Measurements from ENCODE around the gene AK3. TPM values are rescaled to one million over a fixed set of nuclear protein-coding genes. Genes with fewer than 3 reads are reported as not detected.
A peak's percentile ranks its signal among the peaks of the same experiment; 100 is the strongest.

AK3 gene
- polyA plus RNA-seq, 3 donors, result 3.7 to 14.5 (median 13.8) TPM

- H3K27ac Mint-ChIP-seq, result no peak overlapping the region
- WGBS (ENCODE audit: insufficient coverage), result 100% methylated on average over 2 of the region's 4 CpGs
Measured at GRCh38 chr9:4706971-4707622, 33.9 kb downstream of the AK3 start.

GRCh38 chr9:4706021-4706420 is 35.0 kb downstream of the AK3 start:
- Mint-ChIP-seq H3K36me3 (peaks cover 38 to 48% of the 10 kb centered on the region in 2 donors), H3K9me3 (no peaks in the 10 kb centered on the region), H3K27ac (peak overlapping the region in 1 of 7 donors; percentile 43), H3K4me3 (no peak overlapping the region), H3K27me3 (ENCODE audit: low read depth in 3 of 3) (no peaks in the 10 kb centered on the region), H3K4me1 (no peaks in the 10 kb centered on the region)
- no peaks in the 10 kb centered on the region for H3K27me3 ChIP-seq (ENCODE audit: control insufficient read depth in 2 of 2, insufficient read depth in 2 of 2, low read length in 2 of 2)
- no peak overlapping the region for H3K4me2 ChIP-seq (replicated peaks; ENCODE audit: extremely low read depth, low read length, poor library complexity, severe bottlenecking)
- no peak overlapping the region for H3K27ac ChIP-seq (ENCODE audit: low read depth in 1 of 2, low read length in 2 of 2)
- 100% methylated on average over 2 of the region's 2 CpGs for WGBS (ENCODE audit: insufficient coverage)
- H3K79me2 ChIP-seq (ENCODE audit: insufficient read depth, low read length), result no peaks in the 10 kb centered on the region
- H3K4me1 ChIP-seq (ENCODE audit: control insufficient read depth in 1 of 2, insufficient read depth in 2 of 2, low read length in 2 of 2), result no peaks in the 10 kb centered on the region
- H3K4me3 ChIP-seq (replicated peaks in 1 of 3; ENCODE audit: low read depth in 2 of 3, low read length in 3 of 3), result no peak overlapping the region
- peaks cover 34 to 64% of the 10 kb centered on the region in 2 donors for H3K36me3 ChIP-seq (replicated peaks in 1 of 2; ENCODE audit: control insufficient read depth in 1 of 2, insufficient read depth in 2 of 2, low read length in 2 of 2)
- H2AFZ ChIP-seq (ENCODE audit: insufficient read depth, low read depth, low read length, poor library complexity, severe bottlenecking), result no peak overlapping the region
- TF ChIP-seq CTCF (IDR thresholded peaks at IDR 0.05), result no peak
- no peak overlapping the region for H3K9ac ChIP-seq (ENCODE audit: insufficient read depth, low read length, poor library complexity, severe bottlenecking)
- H4K20me1 ChIP-seq (ENCODE audit: insufficient read depth, low read length), result no peaks in the 10 kb centered on the region
- no peaks in the 10 kb centered on the region for H3K9me3 ChIP-seq (replicated peaks in 1 of 2; ENCODE audit: control insufficient read depth in 1 of 2, insufficient read depth in 1 of 2, low read length in 2 of 2)
- DNase-seq, result no peak
- intact Hi-C loops (cut with micrococcal nuclease), result no loop called here

More at GRCh38 chr9:4706971-4707622, 33.9 kb downstream of the AK3 start:
- Histone ChIP-seq H3K4me2 (replicated peaks; ENCODE audit: extremely low read depth, low read length, poor library complexity, severe bottlenecking) (no peak overlapping the region), H3K4me1 (ENCODE audit: control insufficient read depth in 1 of 2, insufficient read depth in 2 of 2, low read length in 2 of 2) (no peaks in the 10 kb centered on the region), H3K9me3 (replicated peaks in 1 of 2; ENCODE audit: control insufficient read depth in 1 of 2, insufficient read depth in 1 of 2, low read length in 2 of 2) (no peaks in the 10 kb centered on the region), H3K4me3 (replicated peaks in 1 of 3; ENCODE audit: low read depth in 2 of 3, low read length in 3 of 3) (no peak overlapping the region), H4K20me1 (ENCODE audit: insufficient read depth, low read length) (no peaks in the 10 kb centered on the region), H3K27me3 (ENCODE audit: control insufficient read depth in 2 of 2, insufficient read depth in 2 of 2, low read length in 2 of 2) (no peaks in the 10 kb centered on the region), H3K79me2 (ENCODE audit: insufficient read depth, low read length) (no peaks in the 10 kb centered on the region), H2AFZ (ENCODE audit: insufficient read depth, low read depth, low read length, poor library complexity, severe bottlenecking) (no peak overlapping the region), H3K9ac (ENCODE audit: insufficient read depth, low read length, poor library complexity, severe bottlenecking) (no peak overlapping the region), H3K36me3 (replicated peaks in 1 of 2; ENCODE audit: control insufficient read depth in 1 of 2, insufficient read depth in 2 of 2, low read length in 2 of 2) (peaks cover 28 to 60% of the 10 kb centered on the region in 2 donors), H3K27ac (ENCODE audit: low read depth in 1 of 2, low read length in 2 of 2) (no peak overlapping the region)
- no peaks in the 10 kb centered on the region for H3K4me1 Mint-ChIP-seq
- no peaks in the 10 kb centered on the region for H3K27me3 Mint-ChIP-seq (ENCODE audit: low read depth in 3 of 3)
- H3K4me3 Mint-ChIP-seq, result no peak overlapping the region
- no peaks in the 10 kb centered on the region for H3K9me3 Mint-ChIP-seq
- H3K36me3 Mint-ChIP-seq, result peaks cover 31 to 41% of the 10 kb centered on the region in 2 donors
- no peak for TF ChIP-seq CTCF (IDR thresholded peaks at IDR 0.05)
- intact Hi-C loops (cut with micrococcal nuclease), result no loop called here
- no peak for DNase-seq
